ENCODE measurements around the gene ACRV1.

Gene ACRV1

DNA sequence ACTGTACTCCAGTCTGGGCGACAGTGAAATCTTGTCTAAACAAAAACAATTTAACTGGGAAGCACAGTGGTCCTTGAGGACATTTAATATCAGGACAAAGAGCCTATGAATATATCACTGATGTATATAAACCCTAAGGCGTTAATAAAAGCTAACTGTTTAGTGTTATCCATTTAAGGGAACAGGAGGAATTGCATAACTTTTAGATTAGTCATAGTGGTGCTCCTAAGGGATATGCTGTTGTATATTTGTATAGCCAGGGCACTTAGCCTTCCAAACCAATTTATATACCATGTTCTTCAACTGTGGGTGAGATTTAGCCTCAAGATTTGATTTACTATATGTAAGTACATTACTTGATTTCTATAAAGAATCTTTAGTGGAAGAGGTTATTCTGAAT is 58.7 kb downstream of the ACRV1 start:
- Histone ChIP-seq H3K4me3 (replicated peaks; ENCODE audit: low read depth, low read length) (no peak overlapping the region), H3K36me3 (ENCODE audit: control insufficient read depth, insufficient read depth, low read length) (peaks cover 5% of the 10 kb centered on the region), H3K27me3 (replicated peaks; ENCODE audit: control insufficient read depth, insufficient read depth, low read length) (no peaks in the 10 kb centered on the region)
- TF ChIP-seq, protein P1, sequence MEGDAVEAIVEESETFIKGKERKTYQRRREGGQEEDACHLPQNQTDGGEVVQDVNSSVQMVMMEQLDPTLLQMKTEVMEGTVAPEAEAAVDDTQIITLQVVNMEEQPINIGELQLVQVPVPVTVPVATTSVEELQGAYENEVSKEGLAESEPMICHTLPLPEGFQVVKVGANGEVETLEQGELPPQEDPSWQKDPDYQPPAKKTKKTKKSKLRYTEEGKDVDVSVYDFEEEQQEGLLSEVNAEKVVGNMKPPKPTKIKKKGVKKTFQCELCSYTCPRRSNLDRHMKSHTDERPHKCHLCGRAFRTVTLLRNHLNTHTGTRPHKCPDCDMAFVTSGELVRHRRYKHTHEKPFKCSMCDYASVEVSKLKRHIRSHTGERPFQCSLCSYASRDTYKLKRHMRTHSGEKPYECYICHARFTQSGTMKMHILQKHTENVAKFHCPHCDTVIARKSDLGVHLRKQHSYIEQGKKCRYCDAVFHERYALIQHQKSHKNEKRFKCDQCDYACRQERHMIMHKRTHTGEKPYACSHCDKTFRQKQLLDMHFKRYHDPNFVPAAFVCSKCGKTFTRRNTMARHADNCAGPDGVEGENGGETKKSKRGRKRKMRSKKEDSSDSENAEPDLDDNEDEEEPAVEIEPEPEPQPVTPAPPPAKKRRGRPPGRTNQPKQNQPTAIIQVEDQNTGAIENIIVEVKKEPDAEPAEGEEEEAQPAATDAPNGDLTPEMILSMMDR (IDR thresholded peaks at IDR 0.05; ENCODE audit: insufficient read depth, low read length, poor library complexity, severe bottlenecking): no peak
- no peak for DNase-seq (ENCODE audit: extremely low read depth, insufficient read length)

Measured in GM06990 (cell line).